Endothelial cell of umbilical vein (primary cell): Measurements from ENCODE around the gene MCHR1.

Source experiments
- CTCF ChIP-seq, 2 donors: IDR thresholded peaks; 1 replicate in 1 of 2; 2 replicates in 1 of 2; pipeline ENCODE4 v1.5.1; 2011; ENCODE audit warnings: low read length in 2 of 2, mild to moderate bottlenecking in 2 of 2, moderate library complexity in 2 of 2, control low read depth in 1 of 2, inconsistent platforms in 1 of 2, low read depth in 1 of 2; ENCODE audit not compliant: insufficient read depth in 1 of 2; ENCODE audit errors: extremely low read depth in 1 of 2
- EZH2 ChIP-seq: IDR thresholded peaks from 2 replicates; pipeline ENCODE4 v1.6.1; 2012; ENCODE audit warnings: borderline replicate concordance, low read depth, mild to moderate bottlenecking, moderate library complexity, low read length, inconsistent platforms; ENCODE audit not compliant: severe bottlenecking
- GATA2 ChIP-seq: IDR thresholded peaks from 2 replicates; pipeline ENCODE4 v1.7.0; 2011; ENCODE audit warnings: low read depth, mild to moderate bottlenecking, moderate library complexity, mixed read lengths, low read length; ENCODE audit not compliant: insufficient read length, insufficient read depth
- MAX ChIP-seq: IDR thresholded peaks from 2 replicates; pipeline ENCODE4 v1.6.1; 2011; ENCODE audit not compliant: insufficient read depth, insufficient read length
- POLR2A ChIP-seq: IDR thresholded peaks from 2 replicates; pipeline ENCODE4 v1.6.1; 2012; ENCODE audit warnings: low read depth, mild to moderate bottlenecking, control low read depth, low read length
- POLR2AphosphoS5 ChIP-seq: IDR thresholded peaks from 2 replicates; pipeline ENCODE4 v1.6.1; 2012; ENCODE audit warnings: low read depth, mild to moderate bottlenecking, control low read depth, low read length, moderate library complexity; ENCODE audit not compliant: insufficient read depth

- TF ChIP-seq CTCF (IDR thresholded peaks at IDR 0.05; ENCODE audit: extremely low read depth in 1 of 2, insufficient read depth in 1 of 2, low read depth in 1 of 2, low read length in 2 of 2) (no peak), POLR2AphosphoS5 (no peak), POLR2A (no peak), EZH2 (no peak), MAX (no peak), GATA2 (no peak)
Observed at GRCh38 chr22:40674274-40674673, 5.0 kb upstream of the MCHR1 start.
